Right lobe of liver (tissue), 4 donors: ENCODE results near the gene HOXB8.

ENCODE experiments used
- POLR2A ChIP-seq: fragments of 450-650 bp; IDR thresholded peaks from one replicate; pipeline ENCODE4 v1.6.1; 2017; ENCODE audit warnings: antibody characterized with exemption, mild to moderate bottlenecking
- TF ChIP-seq, protein P1 (sequence below), 4 donors: fragments of 200-600 bp in 3 of 4; fragments of 450-650 bp in 1 of 4; IDR thresholded peaks; one replicate each; pipeline versions ENCODE4 v1.5.1 to v1.8.0; 2016 to 2022; ENCODE audit warnings: antibody characterized with exemption in 4 of 4, mild to moderate bottlenecking in 2 of 4
- donor health status: DM: no; HTN: no; CAD: no.
- donor health status: DM: no; HTN: no; CAD: no.
- donor health status: DM: no; HTN: yes; CAD: no.

DNA sequence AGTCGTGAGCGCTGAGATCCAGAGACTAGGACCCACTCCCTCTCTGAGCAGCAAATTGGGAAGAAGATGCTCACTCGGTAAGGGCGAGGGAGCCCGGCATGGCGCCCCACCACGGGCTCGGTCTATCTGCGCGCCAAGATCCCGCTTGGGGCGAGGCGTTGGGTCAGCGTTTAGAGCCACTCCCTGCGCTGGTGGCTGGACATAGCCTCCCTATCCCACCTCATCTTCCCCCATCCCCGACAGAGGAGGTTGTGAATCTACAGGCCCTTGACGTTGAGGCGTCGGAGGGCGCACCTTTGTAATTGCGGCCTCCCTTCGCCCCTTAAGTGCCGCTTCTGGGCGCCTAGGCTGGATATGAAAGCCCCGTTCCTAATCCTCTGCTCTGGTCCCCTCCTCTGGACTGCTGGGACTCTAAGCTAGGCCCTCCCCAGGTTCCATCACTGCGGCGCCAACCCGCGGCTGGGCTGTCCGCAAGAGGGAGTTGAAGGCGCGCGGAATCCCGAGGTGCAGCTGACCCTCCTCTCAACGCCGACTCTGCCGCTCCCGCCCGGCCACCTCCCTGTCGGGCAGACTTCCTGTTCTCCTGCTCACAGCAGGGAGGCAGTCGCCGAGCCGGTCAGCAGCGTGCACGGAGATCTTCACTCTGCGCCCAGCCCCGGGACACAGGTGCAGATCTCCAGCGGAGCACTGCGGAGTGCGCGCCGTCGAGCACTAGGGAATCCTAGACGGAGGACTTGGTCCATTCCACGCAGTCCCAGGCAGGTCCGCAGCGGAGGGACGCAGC lies 27.2 kb upstream of the HOXB8 start:
- TF ChIP-seq, protein P1, sequence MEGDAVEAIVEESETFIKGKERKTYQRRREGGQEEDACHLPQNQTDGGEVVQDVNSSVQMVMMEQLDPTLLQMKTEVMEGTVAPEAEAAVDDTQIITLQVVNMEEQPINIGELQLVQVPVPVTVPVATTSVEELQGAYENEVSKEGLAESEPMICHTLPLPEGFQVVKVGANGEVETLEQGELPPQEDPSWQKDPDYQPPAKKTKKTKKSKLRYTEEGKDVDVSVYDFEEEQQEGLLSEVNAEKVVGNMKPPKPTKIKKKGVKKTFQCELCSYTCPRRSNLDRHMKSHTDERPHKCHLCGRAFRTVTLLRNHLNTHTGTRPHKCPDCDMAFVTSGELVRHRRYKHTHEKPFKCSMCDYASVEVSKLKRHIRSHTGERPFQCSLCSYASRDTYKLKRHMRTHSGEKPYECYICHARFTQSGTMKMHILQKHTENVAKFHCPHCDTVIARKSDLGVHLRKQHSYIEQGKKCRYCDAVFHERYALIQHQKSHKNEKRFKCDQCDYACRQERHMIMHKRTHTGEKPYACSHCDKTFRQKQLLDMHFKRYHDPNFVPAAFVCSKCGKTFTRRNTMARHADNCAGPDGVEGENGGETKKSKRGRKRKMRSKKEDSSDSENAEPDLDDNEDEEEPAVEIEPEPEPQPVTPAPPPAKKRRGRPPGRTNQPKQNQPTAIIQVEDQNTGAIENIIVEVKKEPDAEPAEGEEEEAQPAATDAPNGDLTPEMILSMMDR (IDR thresholded peaks at IDR 0.05) = no peak
- no peak for TF ChIP-seq POLR2A
